ENCODE data around the gene YTHDC1. TPM values are rescaled to one million over a fixed set of nuclear protein-coding genes. Genes with fewer than 3 reads are reported as not detected.

YTHDC1 gene
- total RNA-seq, 1 experiment from 2014 or later = 68.9 TPM

GRCh38 chr4:68277627-68278026 is 72.3 kb downstream of the YTHDC1 start:
- Histone ChIP-seq H4K20me1 (ENCODE audit: insufficient read depth) (no peaks in the 10 kb centered on the region), H3K4me3 (replicated peaks in 1 of 2; ENCODE audit: low read depth in 1 of 2, low read length in 2 of 2) (no peak overlapping the region), H3K4me2 (ENCODE audit: low read length) (no peak overlapping the region), H3K9me2 (ENCODE audit: insufficient read depth) (no peaks in the 10 kb centered on the region), H3K79me2 (ENCODE audit: insufficient read depth, low read length) (no peaks in the 10 kb centered on the region), H3K4me1 (ENCODE audit: control insufficient read depth in 1 of 2, insufficient read depth in 2 of 2, low read length in 2 of 2) (no peaks in the 10 kb centered on the region), H3K27me3 (ENCODE audit: insufficient read depth, low read length) (no peaks in the 10 kb centered on the region), H3K27ac (ENCODE audit: low read depth, low read length) (no peak overlapping the region), H3K9ac (ENCODE audit: low read length) (no peak overlapping the region), H3K9me3 (ENCODE audit: control insufficient read depth in 1 of 2, insufficient read depth in 1 of 2, low read depth in 1 of 2, low read length in 2 of 2) (no peaks in the 10 kb centered on the region), H2AFZ (ENCODE audit: low read depth, low read length, poor library complexity, severe bottlenecking) (no peak overlapping the region), H3K36me3 (ENCODE audit: control insufficient read depth in 1 of 2, insufficient read depth in 2 of 2, low read length in 2 of 2) (no peaks in the 10 kb centered on the region)
- ChIA-PET RAD21 (ENCODE audit: low non-redundant PET in 1 of 2, low total read pairs in 2 of 2, uncharacterized antibody in 2 of 2, unreplicated experiment in 2 of 2) (no interaction called here), CTCF (no interaction called here), POLR2A (no interaction called here)
- intact Hi-C loops (cut with micrococcal nuclease) = loop anchor here (10.0 kb wide), 1 partner anchor 197 kb away; no protein-coding TSS in a partner anchor
- ATAC-seq (no peak), DNase-seq (ENCODE audit: low read depth, low spot score) (no peak)
- BruUV-seq (replicated peaks) = no TSS peak
- TF ChIP-seq YY1 (IDR thresholded peaks at IDR 0.05; ENCODE audit: extremely low read depth, insufficient replicate concordance, low read depth, low read length) (no peak), RAD21 (IDR thresholded peaks at IDR 0.05; ENCODE audit: low read depth) (no peak), ATF3 (IDR thresholded peaks at IDR 0.05) (no peak), ELF1 (IDR thresholded peaks at IDR 0.05; ENCODE audit: borderline replicate concordance, low read depth) (no peak), FOSL1 (IDR thresholded peaks at IDR 0.05; ENCODE audit: low read depth) (no peak), POLR2A (IDR thresholded peaks at IDR 0.05; ENCODE audit: borderline replicate concordance, extremely low read depth, insufficient read depth, insufficient read length) (no peak)
- TF ChIP-seq, protein P1, sequence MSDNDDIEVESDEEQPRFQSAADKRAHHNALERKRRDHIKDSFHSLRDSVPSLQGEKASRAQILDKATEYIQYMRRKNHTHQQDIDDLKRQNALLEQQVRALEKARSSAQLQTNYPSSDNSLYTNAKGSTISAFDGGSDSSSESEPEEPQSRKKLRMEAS (IDR thresholded peaks at IDR 0.05) = no peak

GRCh38 chr4:68272860-68273259 is 77.0 kb downstream of the YTHDC1 start:
- ATAC-seq (no peak), DNase-seq (ENCODE audit: low read depth, low spot score) (no peak)
- Histone ChIP-seq H3K79me2 (ENCODE audit: insufficient read depth, low read length) (no peaks in the 10 kb centered on the region), H3K4me3 (replicated peaks in 1 of 2; ENCODE audit: low read depth in 1 of 2, low read length in 2 of 2) (no peak overlapping the region), H4K20me1 (ENCODE audit: insufficient read depth) (no peaks in the 10 kb centered on the region), H3K4me2 (ENCODE audit: low read length) (no peak overlapping the region), H3K4me1 (ENCODE audit: control insufficient read depth in 1 of 2, insufficient read depth in 2 of 2, low read length in 2 of 2) (no peaks in the 10 kb centered on the region), H2AFZ (ENCODE audit: low read depth, low read length, poor library complexity, severe bottlenecking) (no peak overlapping the region), H3K36me3 (ENCODE audit: control insufficient read depth in 1 of 2, insufficient read depth in 2 of 2, low read length in 2 of 2) (no peaks in the 10 kb centered on the region), H3K9ac (ENCODE audit: low read length) (no peak overlapping the region), H3K9me2 (ENCODE audit: insufficient read depth) (no peaks in the 10 kb centered on the region), H3K9me3 (ENCODE audit: control insufficient read depth in 1 of 2, insufficient read depth in 1 of 2, low read depth in 1 of 2, low read length in 2 of 2) (no peaks in the 10 kb centered on the region), H3K27me3 (ENCODE audit: insufficient read depth, low read length) (no peaks in the 10 kb centered on the region), H3K27ac (ENCODE audit: low read depth, low read length) (no peak overlapping the region)
- CTCF ChIA-PET = interaction anchor here (2.0 kb wide), 1 partner anchor 103 kb away, joined by 24 read pairs; no protein-coding TSS in a partner anchor
- intact Hi-C loops (cut with micrococcal nuclease) = loop anchor here (2.0 to 10.0 kb wide), 4 partner anchors 104 to 1344 kb away; no protein-coding TSS in a partner anchor
- POLR2A ChIA-PET = no interaction called here
- BruUV-seq (replicated peaks) = no TSS peak
- RAD21 ChIA-PET (ENCODE audit: low non-redundant PET in 1 of 2, low total read pairs in 2 of 2, uncharacterized antibody in 2 of 2, unreplicated experiment in 2 of 2) = no interaction called here
- TF ChIP-seq CBX3 (IDR thresholded peaks at IDR 0.05; ENCODE audit: low read depth) = no peak
- no peak for TF ChIP-seq ZNF274 (IDR thresholded peaks at IDR 0.05; ENCODE audit: low read depth, low read length)
- no peak for TF ChIP-seq FOSL1 (IDR thresholded peaks at IDR 0.05; ENCODE audit: low read depth)
- TF ChIP-seq ZBTB33 (IDR thresholded peaks at IDR 0.05; ENCODE audit: extremely low read depth, insufficient replicate concordance, low read length) = no peak
- TF ChIP-seq ZFX (IDR thresholded peaks at IDR 0.05) = no peak
- TF ChIP-seq TCF7L2 (IDR thresholded peaks at IDR 0.05; ENCODE audit: borderline replicate concordance, extremely low read depth, insufficient read depth, insufficient read length) = no peak
- no peak for TF ChIP-seq SIN3A (IDR thresholded peaks at IDR 0.05; ENCODE audit: low read depth)
- TF ChIP-seq YY1 (IDR thresholded peaks at IDR 0.05; ENCODE audit: extremely low read depth, insufficient replicate concordance, low read depth, low read length) = no peak
- TF ChIP-seq EZH2 (IDR thresholded peaks at IDR 0.05) = no peak
- TF ChIP-seq, protein P2, sequence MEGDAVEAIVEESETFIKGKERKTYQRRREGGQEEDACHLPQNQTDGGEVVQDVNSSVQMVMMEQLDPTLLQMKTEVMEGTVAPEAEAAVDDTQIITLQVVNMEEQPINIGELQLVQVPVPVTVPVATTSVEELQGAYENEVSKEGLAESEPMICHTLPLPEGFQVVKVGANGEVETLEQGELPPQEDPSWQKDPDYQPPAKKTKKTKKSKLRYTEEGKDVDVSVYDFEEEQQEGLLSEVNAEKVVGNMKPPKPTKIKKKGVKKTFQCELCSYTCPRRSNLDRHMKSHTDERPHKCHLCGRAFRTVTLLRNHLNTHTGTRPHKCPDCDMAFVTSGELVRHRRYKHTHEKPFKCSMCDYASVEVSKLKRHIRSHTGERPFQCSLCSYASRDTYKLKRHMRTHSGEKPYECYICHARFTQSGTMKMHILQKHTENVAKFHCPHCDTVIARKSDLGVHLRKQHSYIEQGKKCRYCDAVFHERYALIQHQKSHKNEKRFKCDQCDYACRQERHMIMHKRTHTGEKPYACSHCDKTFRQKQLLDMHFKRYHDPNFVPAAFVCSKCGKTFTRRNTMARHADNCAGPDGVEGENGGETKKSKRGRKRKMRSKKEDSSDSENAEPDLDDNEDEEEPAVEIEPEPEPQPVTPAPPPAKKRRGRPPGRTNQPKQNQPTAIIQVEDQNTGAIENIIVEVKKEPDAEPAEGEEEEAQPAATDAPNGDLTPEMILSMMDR (IDR thresholded peaks at IDR 0.05 in 2 of 3, conservative IDR thresholded peaks at IDR 0.05 in 1 of 3; ENCODE audit: borderline replicate concordance in 1 of 3, insufficient read depth in 1 of 3, low read depth in 2 of 3, low read length in 2 of 3) = no peak
- TF ChIP-seq EZH2phosphoT487 (IDR thresholded peaks at IDR 0.05; ENCODE audit: borderline replicate concordance) = no peak

Data from HCT116 (cell line).